GM19240 (cell line): ENCODE data around the gene GNAT2.

Experiments
- DNase-seq: peaks from one replicate; pipeline ENCODE4 v3.0.0; 2011; ENCODE audit warnings: low spot score; ENCODE audit not compliant: insufficient read length

GNAT2 gene

DNA sequence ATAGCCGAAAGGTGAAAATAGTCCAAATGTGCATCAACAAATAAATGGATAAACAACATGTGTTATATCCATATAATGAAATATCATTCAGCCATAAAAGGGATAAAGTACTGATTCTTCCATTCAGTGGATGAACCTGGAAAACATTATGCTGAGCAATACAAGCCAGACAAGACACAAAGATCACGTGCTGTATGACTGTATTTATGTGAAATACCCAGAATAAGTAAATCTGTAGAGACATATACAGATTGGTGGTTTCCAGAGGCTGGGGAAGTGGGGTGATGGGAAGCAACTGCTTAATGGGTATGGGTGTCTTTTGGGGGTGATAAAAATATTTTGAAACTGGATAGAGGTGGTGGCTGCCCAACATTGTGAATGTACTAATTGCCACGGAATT, 23.2 kb upstream of the GNAT2 start:
- DNase-seq, result no peak

- DNase-seq, result no peak
Observed at GRCh38 chr1:109641861-109642260, 22.4 kb upstream of the GNAT2 start.

DNA sequence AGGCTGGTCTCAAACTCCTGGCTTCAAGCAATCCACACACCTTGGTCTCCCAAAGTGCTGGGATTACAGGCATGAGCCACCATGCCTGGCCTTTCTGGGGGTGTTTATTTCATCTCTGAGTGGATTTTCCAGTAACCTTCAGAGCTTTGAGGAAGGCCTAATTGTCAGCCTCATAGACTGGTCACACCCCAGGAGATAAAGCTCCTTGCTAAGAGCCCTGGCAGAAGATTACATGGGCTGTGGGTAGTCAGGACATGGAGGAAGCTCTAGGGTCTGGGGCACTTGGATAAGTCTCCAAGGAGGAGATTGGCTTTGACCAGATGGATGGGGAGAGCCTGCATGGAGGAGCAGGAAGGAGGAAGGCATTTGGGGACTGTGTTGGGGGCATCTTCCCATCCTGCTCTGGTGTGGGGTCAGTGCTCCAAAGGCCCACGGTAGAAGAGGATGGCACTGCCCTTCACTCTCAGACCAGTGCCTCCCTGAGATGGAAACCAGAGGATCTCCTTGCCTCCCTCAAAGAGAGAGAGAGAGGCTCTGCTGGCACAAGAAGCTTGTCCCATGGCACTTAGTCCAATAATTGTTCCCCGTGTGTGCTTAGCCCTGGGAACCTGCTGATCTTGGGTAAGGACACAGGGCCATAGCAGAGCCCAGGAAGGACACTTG, 21.8 kb upstream of the GNAT2 start:
- no peak for DNase-seq

GRCh38 chr1:109640285-109640865, 21.0 kb upstream of the GNAT2 start:
- no peak for DNase-seq

- no peak for DNase-seq
Observed at GRCh38 chr1:109639841-109640184, 20.4 kb upstream of the GNAT2 start.

DNA sequence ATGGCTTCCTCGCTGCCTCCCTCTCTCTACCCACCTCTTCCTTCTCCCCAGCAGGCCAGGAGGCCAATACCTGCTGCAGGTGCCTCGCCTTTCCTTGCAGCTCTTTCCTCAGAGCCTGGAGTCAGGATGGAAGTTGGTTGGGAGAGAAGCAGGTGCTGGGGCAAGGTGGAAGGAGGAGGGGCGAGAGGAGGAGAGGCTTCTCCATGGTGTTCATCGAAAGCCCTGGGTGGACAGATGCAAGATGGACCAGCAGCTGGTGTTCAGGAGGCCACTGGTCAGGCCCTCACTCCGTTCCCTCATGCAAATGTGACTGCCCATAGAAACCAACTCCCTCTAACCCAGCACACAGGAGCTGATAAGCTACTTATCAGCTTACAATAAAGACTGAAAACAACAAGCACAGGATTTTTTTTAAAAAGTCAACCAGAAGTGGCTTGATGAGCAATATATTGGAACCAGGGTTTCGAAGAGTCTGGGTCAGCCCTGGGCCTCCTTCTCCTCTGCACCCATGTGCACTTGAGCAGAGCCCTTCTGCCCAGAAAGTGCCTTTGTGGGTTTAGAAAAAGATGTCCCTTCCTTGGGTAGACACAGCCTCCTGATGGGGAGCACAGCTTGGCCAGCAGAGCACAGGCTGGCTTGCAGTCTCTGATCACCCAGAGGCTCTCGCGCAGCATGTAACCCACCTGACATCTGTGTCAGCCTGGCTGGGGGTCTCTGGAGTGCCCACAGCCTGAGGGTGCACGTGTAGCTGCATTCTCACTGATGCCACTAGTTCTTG, 19.8 kb upstream of the GNAT2 start:
- DNase-seq, result no peak

GRCh38 chr1:109637446-109637845, 18.0 kb upstream of the GNAT2 start:
- no peak for DNase-seq

GRCh38 chr1:109636201-109636952, 17.0 kb upstream of the GNAT2 start:
- no peak for DNase-seq

DNA sequence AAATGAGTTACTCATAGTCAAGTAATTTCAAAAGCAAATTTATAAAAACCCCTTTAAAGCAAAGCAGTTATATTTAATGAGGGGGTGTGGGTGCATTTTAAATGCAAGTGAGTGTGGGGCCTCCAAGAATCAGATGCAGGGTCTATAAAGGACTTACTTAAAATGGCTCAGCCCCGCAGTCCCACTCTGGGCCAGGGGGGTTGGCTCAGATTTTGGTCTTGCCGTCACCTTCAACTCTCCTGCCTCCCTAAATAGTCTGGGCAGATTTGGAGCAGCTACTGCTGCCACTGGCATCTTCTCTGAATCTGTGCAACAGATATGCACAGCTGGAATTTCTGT, 16.4 kb upstream of the GNAT2 start:
- DNase-seq, result no peak

- no peak for DNase-seq
Observed at GRCh38 chr1:109634771-109635750, 15.6 kb upstream of the GNAT2 start.

DNA sequence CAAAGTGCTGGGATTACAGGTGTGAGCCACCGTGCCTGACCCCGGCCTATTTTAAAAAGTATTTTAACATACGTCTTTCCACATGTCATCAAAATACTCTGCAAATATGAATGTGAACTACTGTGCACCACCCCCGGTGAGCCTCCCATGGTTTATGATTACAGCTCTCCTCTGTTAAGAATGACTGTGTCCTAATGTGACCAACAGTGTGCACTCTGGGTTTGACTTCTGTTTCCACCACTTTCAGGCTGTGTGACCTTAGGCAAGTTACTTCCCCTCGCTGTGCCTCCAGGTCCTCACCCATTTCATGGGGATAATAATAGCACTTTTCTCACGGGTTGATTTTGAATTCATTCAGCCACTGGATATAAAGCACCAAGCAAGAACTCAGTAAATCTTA, 14.9 kb upstream of the GNAT2 start:
- DNase-seq, result no peak

DNA sequence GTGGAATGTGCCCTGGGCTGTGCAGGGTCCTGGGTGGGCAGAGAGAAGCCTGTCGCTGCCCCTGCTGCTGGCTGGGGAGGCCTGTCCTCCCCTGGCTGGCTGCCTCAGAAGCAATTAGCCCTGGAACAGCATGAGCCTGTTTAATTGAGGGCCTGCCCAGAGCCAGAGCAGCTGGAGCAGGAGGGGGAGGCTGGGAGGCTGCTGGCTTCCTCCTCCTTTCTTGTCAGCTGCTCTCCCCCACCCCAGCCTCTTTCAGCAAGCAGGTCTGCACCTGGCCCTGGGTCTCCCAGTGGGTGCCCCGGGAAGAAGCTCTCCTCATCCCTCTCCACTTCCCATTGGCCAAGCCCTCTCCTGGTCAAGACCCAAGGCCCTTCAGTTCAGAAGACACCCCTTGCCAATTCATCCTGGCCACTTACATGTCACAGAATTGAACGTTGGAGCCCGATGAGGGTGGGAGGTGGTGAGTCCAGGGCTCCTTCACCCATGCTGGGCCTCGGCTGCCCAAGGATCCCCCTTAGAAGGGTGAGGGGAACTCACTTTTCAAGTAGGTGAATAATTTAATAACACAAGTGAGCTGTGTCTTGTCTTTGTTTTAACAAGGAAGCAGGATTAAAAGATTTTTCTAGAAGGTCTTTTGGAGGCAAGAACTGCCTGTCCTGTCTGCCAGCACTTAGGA, 13.4 kb upstream of the GNAT2 start:
- no peak for DNase-seq

- DNase-seq, result no peak
Observed at GRCh38 chr1:109631513-109632505, 12.4 kb upstream of the GNAT2 start.

DNA sequence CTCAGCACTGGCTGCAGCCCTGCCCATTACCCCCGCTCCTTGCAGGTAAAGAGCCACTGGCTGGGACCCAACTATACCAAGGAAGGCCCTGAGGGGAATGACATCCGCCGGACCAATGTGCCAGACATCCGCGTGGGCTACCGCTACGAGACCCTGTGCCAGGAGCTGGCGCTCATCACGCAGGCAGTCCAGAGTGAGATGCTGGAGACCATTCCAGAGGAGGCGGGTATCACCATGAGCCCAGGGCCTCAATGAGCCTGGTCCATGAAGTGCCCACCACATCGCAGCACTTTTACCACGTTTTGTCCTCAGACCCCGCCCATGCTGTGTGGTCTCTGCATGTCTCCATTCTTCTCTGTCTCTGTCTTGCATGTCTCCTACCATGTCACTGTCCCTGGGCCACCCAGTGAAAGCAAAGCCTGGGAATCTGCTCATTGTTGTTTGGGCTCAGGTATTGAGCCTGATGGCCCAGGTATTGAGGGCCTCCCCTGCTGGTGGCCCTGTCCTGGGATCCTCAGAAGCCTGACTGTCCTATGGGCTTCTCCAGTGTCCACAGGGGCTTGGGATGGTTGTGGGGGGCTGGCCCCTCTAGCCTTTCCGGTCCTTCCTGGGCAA, 11.6 kb upstream of the GNAT2 start:
- no peak for DNase-seq

DNA sequence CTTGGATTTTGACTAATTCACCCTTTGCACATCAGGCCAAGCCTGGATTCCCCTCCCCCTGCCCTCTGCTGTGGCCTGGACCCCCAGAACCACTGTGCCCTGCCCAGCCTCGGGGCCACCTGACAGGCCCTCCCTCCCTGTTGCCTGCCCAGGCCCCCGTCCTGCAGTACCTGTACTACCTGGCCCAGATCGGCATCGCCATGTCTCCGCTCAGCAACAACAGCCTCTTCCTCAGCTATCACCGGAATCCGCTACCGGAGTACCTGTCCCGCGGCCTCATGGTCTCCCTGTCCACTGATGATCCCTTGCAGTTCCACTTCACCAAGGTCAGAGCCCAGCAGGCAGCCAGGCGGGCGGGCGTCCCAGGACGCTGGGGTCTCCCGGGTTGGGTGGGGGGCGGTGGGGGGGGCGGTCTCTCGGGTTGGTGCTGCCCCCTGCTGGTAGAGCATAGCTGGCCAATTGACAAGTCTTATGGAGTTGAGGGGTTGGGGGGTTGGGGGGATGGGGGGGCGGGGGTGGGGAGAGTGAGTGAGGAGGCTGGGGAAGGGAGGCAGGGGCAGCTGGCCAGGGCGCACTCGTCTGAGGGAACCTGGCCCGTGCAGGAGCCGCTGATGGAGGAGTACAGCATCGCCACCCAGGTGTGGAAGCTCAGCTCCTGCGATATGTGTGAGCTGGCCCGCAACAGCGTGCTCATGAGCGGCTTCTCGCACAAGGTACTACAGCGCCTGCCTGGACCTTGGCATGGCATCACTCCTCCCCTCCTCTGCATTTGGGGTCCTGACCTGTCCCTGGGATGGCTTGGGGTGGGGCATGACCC, 10.9 kb upstream of the GNAT2 start:
- DNase-seq, result no peak

- no peak for DNase-seq
Observed at GRCh38 chr1:109629372-109630030, 10.1 kb upstream of the GNAT2 start.

DNA sequence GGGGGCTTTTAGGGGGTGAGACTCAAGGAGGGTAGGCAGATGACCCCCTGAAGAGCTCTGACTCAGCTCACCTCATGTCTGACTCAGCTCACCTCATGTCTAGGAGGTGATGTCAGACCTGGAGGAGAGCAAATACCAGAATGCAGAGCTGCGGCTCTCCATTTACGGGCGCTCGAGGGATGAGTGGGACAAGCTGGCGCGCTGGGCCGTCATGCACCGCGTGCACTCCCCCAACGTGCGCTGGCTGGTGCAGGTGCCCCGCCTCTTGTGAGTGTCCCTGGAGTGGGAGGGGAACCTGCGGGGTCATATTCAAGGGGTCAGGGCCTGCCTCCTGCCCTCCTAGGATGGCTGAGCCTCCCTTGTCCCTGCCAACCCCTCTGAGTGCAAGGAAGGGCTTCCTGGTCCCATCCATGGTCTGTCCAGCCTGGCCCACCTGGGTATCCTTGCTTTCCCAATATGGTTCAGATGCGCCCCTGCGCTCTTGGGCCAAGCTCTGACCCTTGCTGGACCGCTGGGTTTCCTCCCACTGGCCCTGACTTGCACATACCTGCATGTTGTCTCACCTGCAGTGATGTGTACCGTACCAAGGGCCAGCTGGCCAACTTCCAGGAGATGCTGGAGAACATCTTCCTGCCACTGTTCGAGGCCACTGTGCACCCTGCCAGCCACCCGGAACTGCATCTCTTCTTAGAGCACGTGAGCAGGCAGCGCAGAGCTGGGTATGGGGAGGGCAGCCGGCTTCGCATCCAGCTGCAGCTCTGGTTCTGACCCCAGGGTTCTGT, 9.3 kb upstream of the GNAT2 start:
- DNase-seq, result no peak
